ENCODE data around the gene ZNF175.

ZNF175 gene

GRCh38 chr19:51550848-51551672 lies 20.0 kb upstream of the ZNF175 start:
- no peak for DNase-seq

- no peak for DNase-seq
Measured at GRCh38 chr19:51551673-51552432, 19.2 kb upstream of the ZNF175 start.

GRCh38 chr19:51552608-51552995 lies 18.5 kb upstream of the ZNF175 start:
- no peak for DNase-seq

GRCh38 chr19:51552996-51553725 lies 17.9 kb upstream of the ZNF175 start:
- peak; percentile 78 to 91 (median 84) for DNase-seq

GRCh38 chr19:51559240-51559639 lies 11.8 kb upstream of the ZNF175 start:
- no peak for DNase-seq

GRCh38 chr19:51560339-51560738 lies 10.7 kb upstream of the ZNF175 start:
- DNase-seq, result no peak

- peak in 2 of 3 donors; percentile 32 to 38 for DNase-seq
Measured at GRCh38 chr19:51564791-51565190, 6.3 kb upstream of the ZNF175 start.

- no peak for DNase-seq
Measured at GRCh38 chr19:51565583-51565982, 5.5 kb upstream of the ZNF175 start.

- DNase-seq, result no peak
Measured at GRCh38 chr19:51566489-51567100, 4.5 kb upstream of the ZNF175 start.

- DNase-seq, result no peak
Measured at GRCh38 chr19:51567583-51567982, 3.5 kb upstream of the ZNF175 start.

- DNase-seq, result no peak
Measured at GRCh38 chr19:51568456-51568855, 2.6 kb upstream of the ZNF175 start.

- DNase-seq, result no peak
Measured at GRCh38 chr19:51571599-51571998, 516 bp downstream of the ZNF175 start.

- DNase-seq, result peak; percentile 21 to 31 (median 28)
Measured at GRCh38 chr19:51572410-51572809, 1.3 kb downstream of the ZNF175 start.

- no peak for DNase-seq
Measured at GRCh38 chr19:51572908-51573307, 1.8 kb downstream of the ZNF175 start.

- no peak for DNase-seq
Measured at GRCh38 chr19:51573331-51573730, 2.2 kb downstream of the ZNF175 start.

- DNase-seq, result no peak
Measured at GRCh38 chr19:51576850-51577249, 5.8 kb downstream of the ZNF175 start.

GRCh38 chr19:51586103-51586728 lies 15.1 kb downstream of the ZNF175 start:
- no peak for DNase-seq

- DNase-seq, result no peak
Measured at GRCh38 chr19:51586799-51587198, 15.7 kb downstream of the ZNF175 start.

- no peak for DNase-seq
Measured at GRCh38 chr19:51587264-51588191, 16.4 kb downstream of the ZNF175 start.

GRCh38 chr19:51589511-51589910 lies 18.4 kb downstream of the ZNF175 start:
- no peak for DNase-seq

GRCh38 chr19:51590441-51590840 lies 19.4 kb downstream of the ZNF175 start:
- DNase-seq, result no peak
